GM20000 (cell line): ENCODE measurements around the gene TNFRSF8.

ENCODE experiments used
- DNase-seq: peaks from one replicate; pipeline ENCODE4 v3.0.0; 2012; ENCODE audit warnings: low spot score
- TF ChIP-seq, protein P1 (sequence below): IDR thresholded peaks from 2 replicates; pipeline ENCODE4 v1.5.1; 2012; ENCODE audit warnings: mild to moderate bottlenecking, control low read depth; ENCODE audit errors: extremely low read depth, missing control alignments

TNFRSF8 gene

GRCh38 chr1:12155328-12155727, 92.2 kb downstream of the TNFRSF8 start:
- no peak for DNase-seq

GRCh38 chr1:12157366-12158231, 94.5 kb downstream of the TNFRSF8 start:
- peak; percentile 56 for DNase-seq
- TF ChIP-seq, protein P1, sequence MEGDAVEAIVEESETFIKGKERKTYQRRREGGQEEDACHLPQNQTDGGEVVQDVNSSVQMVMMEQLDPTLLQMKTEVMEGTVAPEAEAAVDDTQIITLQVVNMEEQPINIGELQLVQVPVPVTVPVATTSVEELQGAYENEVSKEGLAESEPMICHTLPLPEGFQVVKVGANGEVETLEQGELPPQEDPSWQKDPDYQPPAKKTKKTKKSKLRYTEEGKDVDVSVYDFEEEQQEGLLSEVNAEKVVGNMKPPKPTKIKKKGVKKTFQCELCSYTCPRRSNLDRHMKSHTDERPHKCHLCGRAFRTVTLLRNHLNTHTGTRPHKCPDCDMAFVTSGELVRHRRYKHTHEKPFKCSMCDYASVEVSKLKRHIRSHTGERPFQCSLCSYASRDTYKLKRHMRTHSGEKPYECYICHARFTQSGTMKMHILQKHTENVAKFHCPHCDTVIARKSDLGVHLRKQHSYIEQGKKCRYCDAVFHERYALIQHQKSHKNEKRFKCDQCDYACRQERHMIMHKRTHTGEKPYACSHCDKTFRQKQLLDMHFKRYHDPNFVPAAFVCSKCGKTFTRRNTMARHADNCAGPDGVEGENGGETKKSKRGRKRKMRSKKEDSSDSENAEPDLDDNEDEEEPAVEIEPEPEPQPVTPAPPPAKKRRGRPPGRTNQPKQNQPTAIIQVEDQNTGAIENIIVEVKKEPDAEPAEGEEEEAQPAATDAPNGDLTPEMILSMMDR = no peak

More at GRCh38 chr1:12155328-12155727, 92.2 kb downstream of the TNFRSF8 start:
- TF ChIP-seq, protein P1 = no peak

- DNase-seq = no peak
- TF ChIP-seq, protein P1 = no peak
These were observed 95.4 kb downstream of the TNFRSF8 start for GRCh38 chr1:12158357-12159092.

GRCh38 chr1:12159816-12160215, 96.7 kb downstream of the TNFRSF8 start:
- DNase-seq = no peak
- TF ChIP-seq, protein P1 = no peak

GRCh38 chr1:12161324-12161661, 98.2 kb downstream of the TNFRSF8 start:
- TF ChIP-seq, protein P1 = no peak
- no peak for DNase-seq

GRCh38 chr1:12161662-12162458, 98.8 kb downstream of the TNFRSF8 start:
- DNase-seq = peak; percentile 86
- TF ChIP-seq, protein P1 = no peak
